BJ (cell line): ENCODE measurements around the gene TNNT3. TPM values are rescaled to one million over a fixed set of nuclear protein-coding genes. Genes with fewer than 3 reads are reported as not detected.

Experiments
- CTCF ChIA-PET: fragments of 350-600 bp; formaldehyde crosslinking; extraction: SDS; loops from one replicate; lab custom pipeline; 2021; ENCODE audit warnings: antibody characterized with exemption, inconsistent platforms; lab: Yijun Ruan, JAX
- POLR2A ChIA-PET: fragments of 300-600 bp; sonication (Branson Sonifier 250); formaldehyde crosslinking; extraction: SDS; loops from one replicate; lab custom pipeline; 2021; ENCODE audit warnings: antibody characterized with exemption; lab: Charles Lee
- DNase-seq: peaks from one replicate; pipeline ENCODE4 v3.0.0-alpha.2; 2011; ENCODE audit warnings: low read depth
- H3K27me3 ChIP-seq: 2 replicates; pipeline ENCODE4 v1.6.0; 2011; ENCODE audit warnings: low read length; ENCODE audit not compliant: control insufficient read depth, insufficient read depth
- H3K36me3 ChIP-seq: 2 replicates; pipeline ENCODE4 v1.5.1; 2011; ENCODE audit warnings: low read length; ENCODE audit not compliant: control insufficient read depth, insufficient read depth
- H3K4me3 ChIP-seq: 2 replicates; pipeline ENCODE4 v1.5.1; 2011; ENCODE audit warnings: low read depth, mild to moderate bottlenecking, control low read depth, low read length
- polyA plus RNA-seq: library from polyadenylated mRNA; depleted of rRNA; stranded (reverse); fragments of >200 nt; gene quantifications from 2 replicates; pipeline ENCODE4 v1.2.3, GENCODE V29; 2011
- TF ChIP-seq, protein P1 (sequence below): IDR thresholded peaks from 2 replicates; pipeline ENCODE4 v1.5.1; 2011; ENCODE audit warnings: low read depth, mild to moderate bottlenecking, control low read depth, inconsistent platforms, low read length, moderate library complexity; ENCODE audit not compliant: insufficient read depth

The TNNT3 gene
- polyA plus RNA-seq, 1 experiment = not detected

- ChIA-PET CTCF (interaction anchor here (1.5 to 2.1 kb wide), 4 partner anchors 28 to 263 kb away, joined by 3 to 8 read pairs (median 7); no protein-coding TSS in a partner anchor), POLR2A (no interaction called here)
- no peaks in the 10 kb centered on the region for H3K36me3 ChIP-seq
- no peak overlapping the region for H3K4me3 ChIP-seq
- TF ChIP-seq, protein P1, sequence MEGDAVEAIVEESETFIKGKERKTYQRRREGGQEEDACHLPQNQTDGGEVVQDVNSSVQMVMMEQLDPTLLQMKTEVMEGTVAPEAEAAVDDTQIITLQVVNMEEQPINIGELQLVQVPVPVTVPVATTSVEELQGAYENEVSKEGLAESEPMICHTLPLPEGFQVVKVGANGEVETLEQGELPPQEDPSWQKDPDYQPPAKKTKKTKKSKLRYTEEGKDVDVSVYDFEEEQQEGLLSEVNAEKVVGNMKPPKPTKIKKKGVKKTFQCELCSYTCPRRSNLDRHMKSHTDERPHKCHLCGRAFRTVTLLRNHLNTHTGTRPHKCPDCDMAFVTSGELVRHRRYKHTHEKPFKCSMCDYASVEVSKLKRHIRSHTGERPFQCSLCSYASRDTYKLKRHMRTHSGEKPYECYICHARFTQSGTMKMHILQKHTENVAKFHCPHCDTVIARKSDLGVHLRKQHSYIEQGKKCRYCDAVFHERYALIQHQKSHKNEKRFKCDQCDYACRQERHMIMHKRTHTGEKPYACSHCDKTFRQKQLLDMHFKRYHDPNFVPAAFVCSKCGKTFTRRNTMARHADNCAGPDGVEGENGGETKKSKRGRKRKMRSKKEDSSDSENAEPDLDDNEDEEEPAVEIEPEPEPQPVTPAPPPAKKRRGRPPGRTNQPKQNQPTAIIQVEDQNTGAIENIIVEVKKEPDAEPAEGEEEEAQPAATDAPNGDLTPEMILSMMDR = no peak
- no peaks in the 10 kb centered on the region; the same call in 1 of the 2 replicates for H3K27me3 ChIP-seq
- DNase-seq = no peak
Observed at GRCh38 chr11:1888811-1889210, 30.7 kb upstream of the TNNT3 start.

DNA sequence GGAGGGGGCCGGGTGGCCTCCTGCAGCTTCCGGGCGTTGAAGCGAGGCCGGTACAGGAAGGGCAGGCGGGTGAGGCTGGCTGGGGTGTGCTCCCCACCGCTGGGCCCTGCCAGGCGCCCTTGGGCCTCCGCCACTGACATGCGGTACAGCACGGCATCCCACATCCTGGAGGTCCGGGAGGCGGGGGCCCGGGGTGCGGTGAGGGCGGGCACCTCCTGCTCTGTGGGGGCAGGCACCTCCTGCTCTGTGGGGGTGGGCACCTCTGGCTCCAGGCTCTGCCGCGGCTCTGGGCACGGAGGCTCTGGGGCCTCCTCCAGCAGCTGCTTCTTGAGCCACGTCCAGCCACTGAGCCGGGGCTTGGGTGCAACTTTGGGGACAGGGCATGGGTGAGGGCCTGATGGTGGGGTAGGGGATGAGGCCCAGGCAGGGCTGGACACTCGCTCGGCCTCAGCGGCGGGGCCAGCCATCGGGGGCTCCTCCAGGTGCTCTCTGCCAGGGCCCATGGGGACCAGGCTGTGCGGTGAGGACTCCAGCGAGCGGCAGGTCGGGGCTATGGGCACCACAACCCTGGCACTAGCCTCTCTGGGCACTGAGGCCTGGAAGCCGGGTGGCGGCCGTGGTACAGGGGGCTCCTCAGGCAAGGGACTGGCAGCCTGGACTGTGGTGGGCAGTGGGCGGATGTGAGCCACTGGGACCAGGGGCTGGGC is 30.1 kb upstream of the TNNT3 start:
- H3K36me3 ChIP-seq = no peaks in the 10 kb centered on the region
- DNase-seq = no peak
- CTCF ChIA-PET = interaction anchor here (1.5 to 2.1 kb wide), 4 partner anchors 28 to 262 kb away, joined by 3 to 8 read pairs (median 7); no protein-coding TSS in a partner anchor
- TF ChIP-seq, protein P1 = no peak
- H3K4me3 ChIP-seq = no peak overlapping the region
- no peaks in the 10 kb centered on the region; the same call in 1 of the 2 replicates for H3K27me3 ChIP-seq
- POLR2A ChIA-PET = no interaction called here

DNA sequence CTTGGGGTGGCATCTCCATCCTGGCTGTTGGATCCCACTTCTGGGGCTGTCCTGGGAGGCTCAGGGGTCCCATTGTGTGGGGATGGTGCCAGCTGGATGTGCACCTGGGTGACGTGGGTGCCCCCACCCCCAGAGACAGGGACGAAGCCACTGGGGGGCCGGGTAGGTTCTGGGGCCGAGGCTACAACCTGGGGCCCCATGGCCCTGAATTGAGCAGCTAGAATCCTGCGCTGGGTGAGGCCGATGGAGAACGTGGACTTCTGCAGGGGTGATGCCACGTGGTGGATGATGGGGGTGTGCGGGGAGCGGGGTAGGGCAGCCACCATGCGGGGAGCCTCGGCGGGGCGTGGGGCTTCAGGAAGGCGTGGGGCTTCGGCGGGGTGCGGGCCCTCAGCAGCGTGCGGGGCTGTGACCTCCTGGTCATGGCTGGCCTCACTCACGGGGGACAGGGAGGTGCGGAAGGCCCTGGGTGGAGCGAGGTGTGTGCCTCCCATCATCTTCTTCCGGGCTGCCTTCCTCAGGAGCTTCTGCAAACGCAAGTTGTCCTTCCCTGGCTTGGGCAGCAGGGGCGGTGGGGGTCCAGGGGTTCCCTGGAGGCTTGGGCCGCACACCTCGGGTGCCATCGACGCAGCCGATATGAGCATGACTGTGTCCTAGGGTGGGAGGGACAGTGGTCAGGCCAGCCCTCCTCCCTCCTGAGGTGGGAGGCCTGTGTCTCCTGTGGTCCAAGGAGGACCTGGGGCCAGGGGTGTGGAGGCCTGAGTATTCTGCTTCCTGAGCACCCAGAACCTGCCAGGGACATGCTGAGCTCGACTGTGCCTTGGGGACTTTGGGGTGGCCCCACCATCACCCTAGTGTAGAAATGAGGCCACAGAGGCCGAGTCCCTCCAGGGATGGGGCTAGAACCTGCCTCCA is 29.3 kb upstream of the TNNT3 start:
- no peaks in the 10 kb centered on the region for H3K36me3 ChIP-seq
- no peak overlapping the region for H3K4me3 ChIP-seq
- POLR2A ChIA-PET = no interaction called here
- no peaks in the 10 kb centered on the region for H3K27me3 ChIP-seq
- CTCF ChIA-PET = interaction anchor here (1.5 to 1.7 kb wide), 2 partner anchors 27 to 196 kb away, joined by 3 to 8 read pairs; no protein-coding TSS in a partner anchor
- DNase-seq = no peak
- TF ChIP-seq, protein P1 = no peak

DNA sequence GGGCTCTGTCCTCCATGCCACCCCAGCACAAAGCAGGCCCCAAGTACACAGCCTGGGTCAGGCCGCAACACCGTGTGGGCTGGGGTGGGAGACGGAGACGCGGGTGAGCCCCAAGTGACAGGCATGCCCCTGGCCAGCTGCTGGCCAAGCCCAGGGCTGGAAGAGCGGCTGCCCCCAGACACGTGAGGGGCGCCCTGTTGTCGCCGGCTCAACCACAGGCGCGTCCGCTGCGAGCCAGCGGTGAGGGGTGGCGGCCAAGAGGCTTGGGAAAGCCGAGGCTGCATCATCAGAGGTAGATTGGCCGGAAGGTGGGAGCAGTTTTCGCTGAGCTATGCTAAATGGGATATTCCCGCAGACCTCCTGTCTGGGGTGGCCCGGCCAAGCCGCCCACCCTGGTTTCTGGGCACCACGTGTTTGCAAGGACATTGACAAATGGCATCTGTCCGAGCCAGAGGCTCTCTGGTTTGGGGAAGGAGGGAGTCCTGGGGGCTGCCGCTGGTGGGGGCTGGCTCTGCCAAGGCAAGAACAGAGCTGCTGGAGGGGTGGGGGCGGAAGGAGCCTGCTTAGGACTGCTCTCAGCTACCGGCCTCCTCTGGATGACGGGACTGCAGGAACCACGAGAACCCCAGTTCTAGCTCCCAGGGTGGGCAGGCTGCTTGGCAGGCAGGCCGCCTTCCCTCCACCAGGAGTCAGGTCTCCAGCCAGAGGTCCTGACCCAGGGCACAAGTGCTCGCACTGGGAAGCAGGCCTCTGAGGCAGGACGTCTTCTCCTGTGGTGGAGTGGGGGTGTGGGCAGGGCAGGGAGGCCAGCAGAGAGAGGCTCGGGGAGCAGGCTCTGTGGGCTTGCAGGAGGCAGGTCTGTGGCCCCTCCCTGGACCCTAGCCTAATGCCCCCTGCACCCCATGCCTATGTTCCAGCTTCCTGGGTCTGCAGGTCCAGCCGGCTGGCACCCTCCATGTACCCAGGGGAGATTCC is 28.4 kb upstream of the TNNT3 start:
- TF ChIP-seq, protein P1 = no peak
- Histone ChIP-seq H3K4me3 (no peak overlapping the region), H3K36me3 (no peaks in the 10 kb centered on the region), H3K27me3 (no peaks in the 10 kb centered on the region)
- ChIA-PET CTCF (interaction anchor here (0.8 to 1.3 kb wide), 3 partner anchors 9 to 212 kb away, joined by 3 to 5 read pairs (median 3); no protein-coding TSS in a partner anchor), POLR2A (no interaction called here)
- no peak for DNase-seq
